ENCODE measurements around the gene RRP15.

- TF ChIP-seq CTCF (IDR thresholded peaks at IDR 0.05 in 8 of 11, conservative IDR thresholded peaks at IDR 0.05 in 3 of 11) = no peak
- TF ChIP-seq POLR2A (IDR thresholded peaks at IDR 0.05) = no peak
- no peak for TF ChIP-seq POLR2AphosphoS5 (IDR thresholded peaks at IDR 0.05)
These were observed 62.2 kb downstream of the RRP15 start for GRCh38 chr1:218347336-218347722.
